ENCODE results near the gene SIGLEC8. TPM values are rescaled to one million over a fixed set of nuclear protein-coding genes. Genes with fewer than 3 reads are reported as not detected.

The SIGLEC8 gene
- total RNA-seq (2021; fragmentation: NEBNext Ultra II Directional; extraction: Animal tissue kit (Norgen Biotek cat#: 25700)) (not detected in 2 replicates), polyA plus RNA-seq (2011; rRNA removed) (not detected in 2 replicates), polyA minus RNA-seq (2011; rRNA and poly(A)+ RNA removed) (not detected in 2 replicates)
- not detected for polyA plus RNA-seq (2011; cell fraction: cytosol; rRNA removed)
- polyA plus RNA-seq (2011; cell fraction: nucleus; rRNA removed), result not detected
- polyA plus RNA-seq (2012, experiment 1 of 2), result not detected in 4 replicates
- polyA plus RNA-seq (2012, experiment 2 of 2), result not detected
- not detected for polyA plus RNA-seq (2013, experiment 1 of 2)
- not detected for polyA plus RNA-seq (2013, experiment 2 of 2)
- not detected for polyA minus RNA-seq (2011; cell fraction: cytosol; rRNA and poly(A)+ RNA removed)
- not detected for polyA minus RNA-seq (2011; cell fraction: nucleus; rRNA and poly(A)+ RNA removed)
- long read RNA-seq, experiment 1, result 0 reads
- long read RNA-seq, experiment 2, result 0 reads

DNA sequence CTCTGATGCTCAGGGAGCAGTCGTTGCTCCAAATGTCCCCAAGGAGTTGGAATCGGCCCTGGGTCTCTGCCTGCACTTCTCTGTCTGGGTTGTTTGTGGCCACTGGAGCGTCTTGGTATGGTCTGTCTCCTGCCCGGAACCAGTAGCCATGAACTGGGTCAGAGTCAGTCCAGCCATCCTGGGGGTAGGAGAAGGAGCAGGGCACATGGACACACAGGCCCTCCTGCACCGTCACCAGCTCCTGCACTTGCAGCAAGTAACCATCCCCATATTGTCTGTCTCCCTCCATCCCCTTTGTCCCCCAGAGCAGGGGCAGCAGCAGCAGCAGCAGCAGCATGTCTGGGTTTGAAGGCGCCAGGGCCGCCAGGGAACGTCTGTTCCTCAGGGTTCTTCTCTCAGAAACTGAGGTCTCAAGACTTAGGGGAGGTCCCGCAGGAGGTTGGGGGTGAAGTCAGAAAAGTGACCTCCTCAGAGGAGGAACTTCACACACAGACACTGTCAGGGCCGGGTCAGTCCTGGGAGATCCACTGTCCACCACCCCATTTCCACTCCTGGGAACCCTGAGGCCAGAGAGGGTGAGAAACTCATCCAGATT, at the start of gene SIGLEC8:
Gene SIGLEC8, minus strand, starts transcription at position 404 of the 595 bp plus-strand sequence. Its CDS starts 67 bp downstream, at position 337.
- H4K5ac ChIP-seq (ENCODE audit: insufficient read length, low read depth, low read length), result no peak within 1 kb of the TSS
- H3K4me2 ChIP-seq (ENCODE audit: insufficient read depth in 1 of 2, low read depth in 2 of 2, low read length in 2 of 2), result no peak within 1 kb of the TSS
- H2BK12ac ChIP-seq (ENCODE audit: low read depth, low read length), result no peak within 1 kb of the TSS
- H2BK15ac ChIP-seq (ENCODE audit: low read length), result no peak within 1 kb of the TSS
- H3K79me2 ChIP-seq (ENCODE audit: control insufficient read depth in 1 of 2, insufficient read depth in 2 of 2, low read length in 2 of 2), result no peaks in the 10 kb centered on the region
- H3K9me3 ChIP-seq (ENCODE audit: insufficient read depth in 2 of 2, low read depth in 1 of 2, low read length in 1 of 2), result peaks cover 33 to 55% of the 10 kb centered on the region in 2 experiments; a peak in 3 of 4 replicates
- no peak within 1 kb of the TSS for H4K91ac ChIP-seq (replicated peaks; ENCODE audit: insufficient read length, low read length)
- H3K27me3 ChIP-seq (replicated peaks in 1 of 4; ENCODE audit: control insufficient read depth in 3 of 4, extremely low read depth in 1 of 4, insufficient read depth in 3 of 4, low read length in 3 of 4), result no peaks in the 10 kb centered on the region
- H3K9ac ChIP-seq (replicated peaks in 1 of 4; ENCODE audit: extremely low read depth in 1 of 4, low read depth in 3 of 4, low read length in 3 of 4), result no peak within 1 kb of the TSS
- CTCF ChIA-PET (ENCODE audit: partially characterized antibody), result interaction anchor here (0.7 to 0.9 kb wide), 3 partner anchors 11 to 37 kb away, joined by 3 to 4 read pairs (median 3); no protein-coding TSS in a partner anchor
- H2BK5ac ChIP-seq (ENCODE audit: low read depth, low read length), result no peak within 1 kb of the TSS
- H3K14ac ChIP-seq (ENCODE audit: insufficient read length), result no peak within 1 kb of the TSS
- no peak within 1 kb of the TSS for H2AFZ ChIP-seq (ENCODE audit: low read length)
- H3K56ac ChIP-seq (replicated peaks; ENCODE audit: insufficient read length, low read depth, low read length), result no peak within 1 kb of the TSS
- DNase-seq (ENCODE audit: low read depth in 1 of 2, low spot score in 2 of 2), result no peak
- H3K36me3 ChIP-seq (ENCODE audit: control insufficient read depth in 2 of 4, insufficient read depth in 4 of 4, low read length in 3 of 4), result no peaks in the 10 kb centered on the region
- 88% methylated on average over 10 of the region's 10 CpGs; no CpG with 5 or more reads in 1 of the 2 experiments for WGBS, 2 experiments (ENCODE audit: extremely low coverage in 1 of 2, insufficient coverage in 1 of 2, insufficient read length in 1 of 2, insufficient replicate concordance in 2 of 2, low coverage in 1 of 2, low lambda C conversion rate in 2 of 2, missing lambda C conversion rate in 1 of 2)
- no peak within 1 kb of the TSS for H3K27ac ChIP-seq (ENCODE audit: low read depth, low read length)
- no peak within 1 kb of the TSS for H2BK20ac ChIP-seq (ENCODE audit: low read length)
- no peak within 1 kb of the TSS; the same call in 1 of the 2 replicates for H2AK5ac ChIP-seq (ENCODE audit: low read depth, low read length)
- H4K8ac ChIP-seq (ENCODE audit: extremely low read depth, insufficient read depth, low read length), result no peak within 1 kb of the TSS; the same call in 1 of the 2 replicates
- no peaks in the 10 kb centered on the region for H4K20me1 ChIP-seq (replicated peaks in 1 of 2; ENCODE audit: control insufficient read depth in 1 of 2, insufficient read depth in 2 of 2, low read length in 2 of 2)
- no peak within 1 kb of the TSS for H3K23ac ChIP-seq (ENCODE audit: insufficient read length)
- no peak for FAIRE-seq
- POLR2A ChIA-PET (ENCODE audit: partially characterized antibody), result no interaction called here
- no peak within 1 kb of the TSS for H3K4me3 ChIP-seq (ENCODE audit: extremely low read depth in 1 of 4, insufficient read depth in 2 of 4, low read depth in 3 of 4, low read length in 4 of 4)
- H3K4ac ChIP-seq (replicated peaks; ENCODE audit: insufficient read length, low read depth, low read length), result no peak within 1 kb of the TSS
- H3K23me2 ChIP-seq (ENCODE audit: low read depth, low read length), result peaks cover 5% of the 10 kb centered on the region; the same call in 1 of the 2 replicates
- no peaks in the 10 kb centered on the region for H3K79me1 ChIP-seq (ENCODE audit: low read depth, low read length)
- H2BK120ac ChIP-seq (replicated peaks; ENCODE audit: low read depth, low read length), result no peak within 1 kb of the TSS
- H3K18ac ChIP-seq (ENCODE audit: extremely low read depth, low read length), result no peak within 1 kb of the TSS
- H3K4me1 ChIP-seq (replicated peaks in 1 of 4; ENCODE audit: control insufficient read depth in 3 of 4, insufficient read depth in 4 of 4, low read length in 3 of 4), result peaks cover 0 to 3% (median 0%) of the 10 kb centered on the region in 4 experiments; a peak in 1 of 7 replicates
- TF ChIP-seq EZH2 (IDR thresholded peaks at IDR 0.05; ENCODE audit: low read depth, low read length, severe bottlenecking) (no peak), CTBP2 (IDR thresholded peaks at IDR 0.05; ENCODE audit: borderline replicate concordance, insufficient read depth, insufficient read length, low read length) (no peak), PHF8 (conservative IDR thresholded peaks at IDR 0.05; ENCODE audit: low read depth, low read length) (no peak), BACH1 (IDR thresholded peaks at IDR 0.05; ENCODE audit: low read length) (no peak), BCL11A (IDR thresholded peaks at IDR 0.05; ENCODE audit: low read depth in 2 of 2, low read length in 2 of 2) (no peak), RBBP5 (IDR thresholded peaks at IDR 0.05; ENCODE audit: borderline replicate concordance, low read depth, low read length) (no peak), SIRT6 (IDR thresholded peaks at IDR 0.05; ENCODE audit: low read length) (no peak)
- TF ChIP-seq, protein P1, sequence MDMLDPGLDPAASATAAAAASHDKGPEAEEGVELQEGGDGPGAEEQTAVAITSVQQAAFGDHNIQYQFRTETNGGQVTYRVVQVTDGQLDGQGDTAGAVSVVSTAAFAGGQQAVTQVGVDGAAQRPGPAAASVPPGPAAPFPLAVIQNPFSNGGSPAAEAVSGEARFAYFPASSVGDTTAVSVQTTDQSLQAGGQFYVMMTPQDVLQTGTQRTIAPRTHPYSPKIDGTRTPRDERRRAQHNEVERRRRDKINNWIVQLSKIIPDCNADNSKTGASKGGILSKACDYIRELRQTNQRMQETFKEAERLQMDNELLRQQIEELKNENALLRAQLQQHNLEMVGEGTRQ (IDR thresholded peaks at IDR 0.05; ENCODE audit: low read length), result no peak
- TF ChIP-seq, protein P2, sequence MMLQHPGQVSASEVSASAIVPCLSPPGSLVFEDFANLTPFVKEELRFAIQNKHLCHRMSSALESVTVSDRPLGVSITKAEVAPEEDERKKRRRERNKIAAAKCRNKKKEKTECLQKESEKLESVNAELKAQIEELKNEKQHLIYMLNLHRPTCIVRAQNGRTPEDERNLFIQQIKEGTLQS (IDR thresholded peaks at IDR 0.05; ENCODE audit: insufficient read depth, low read depth, low read length), result no peak

Data from H1 (cell line).